HG02973 (cell line): ENCODE measurements around the gene MAGI1.

Experiments used
- ATAC-seq: cut with Tn5 transposase; IDR thresholded peaks from one replicate; pipeline ENCODE4 v1.9.1; 2021; ENCODE audit warnings: moderate library complexity; ENCODE audit not compliant: unreplicated experiment

MAGI1 gene

GRCh38 chr3:65478551-65479500, 559.9 kb downstream of the MAGI1 start:
- ATAC-seq: no peak

- ATAC-seq: no peak
Measured at GRCh38 chr3:65473736-65474135, 565.0 kb downstream of the MAGI1 start.

GRCh38 chr3:65472501-65472900, 566.2 kb downstream of the MAGI1 start:
- ATAC-seq: no peak

DNA sequence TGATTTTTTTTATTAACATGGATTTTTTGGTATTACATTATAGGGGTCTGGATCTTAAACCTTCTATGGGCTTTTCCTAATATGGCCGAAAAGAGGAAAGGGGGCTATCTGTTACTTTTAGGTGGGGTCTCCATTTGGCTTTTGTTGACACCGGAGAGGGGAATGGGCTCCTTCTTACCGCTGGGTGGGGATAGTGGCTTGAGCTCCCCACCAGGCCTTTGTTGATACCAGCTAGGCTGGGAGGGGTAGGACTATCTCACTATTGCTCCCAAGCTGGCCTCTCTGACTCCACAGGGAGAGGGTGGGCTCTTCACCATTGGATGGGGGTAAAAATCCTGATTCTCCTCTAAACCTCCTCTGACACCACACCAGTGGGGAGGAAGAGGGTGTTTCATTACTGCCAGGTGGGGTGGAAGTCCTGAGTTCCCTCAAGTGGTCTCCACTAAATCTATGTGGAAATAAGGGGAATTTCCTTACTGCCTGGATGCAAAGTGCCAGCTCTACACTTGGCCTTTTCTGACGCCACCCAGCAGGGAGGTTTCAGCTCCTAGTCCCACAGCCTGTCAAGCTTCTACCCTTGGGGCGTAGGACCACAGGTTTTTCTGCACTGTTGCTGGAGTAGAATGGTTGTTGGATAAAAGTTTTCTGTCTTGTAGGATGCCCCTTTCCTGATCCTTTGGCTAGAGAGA, 572.3 kb downstream of the MAGI1 start:
- ATAC-seq: no peak

GRCh38 chr3:65449841-65450428, 588.8 kb downstream of the MAGI1 start:
- no peak for ATAC-seq

DNA sequence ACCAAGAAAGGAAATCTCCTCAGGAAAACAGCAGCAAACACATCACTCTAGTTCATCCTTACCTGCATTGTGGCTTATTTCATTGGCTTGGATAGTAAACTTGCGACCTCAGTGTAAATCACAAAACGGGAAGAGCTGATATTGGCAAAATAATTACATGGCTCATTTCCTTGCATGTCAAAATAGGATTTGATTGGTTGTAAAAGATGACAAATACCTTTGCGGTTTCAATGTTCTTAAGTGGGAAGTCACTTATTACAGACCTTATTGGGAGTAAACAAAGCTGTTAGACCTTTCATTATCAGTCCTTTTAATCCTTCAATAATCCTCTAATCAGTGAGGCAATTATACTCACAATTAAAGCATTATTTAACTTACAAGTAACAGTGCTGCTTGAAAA, 590.6 kb downstream of the MAGI1 start:
- ATAC-seq: no peak

DNA sequence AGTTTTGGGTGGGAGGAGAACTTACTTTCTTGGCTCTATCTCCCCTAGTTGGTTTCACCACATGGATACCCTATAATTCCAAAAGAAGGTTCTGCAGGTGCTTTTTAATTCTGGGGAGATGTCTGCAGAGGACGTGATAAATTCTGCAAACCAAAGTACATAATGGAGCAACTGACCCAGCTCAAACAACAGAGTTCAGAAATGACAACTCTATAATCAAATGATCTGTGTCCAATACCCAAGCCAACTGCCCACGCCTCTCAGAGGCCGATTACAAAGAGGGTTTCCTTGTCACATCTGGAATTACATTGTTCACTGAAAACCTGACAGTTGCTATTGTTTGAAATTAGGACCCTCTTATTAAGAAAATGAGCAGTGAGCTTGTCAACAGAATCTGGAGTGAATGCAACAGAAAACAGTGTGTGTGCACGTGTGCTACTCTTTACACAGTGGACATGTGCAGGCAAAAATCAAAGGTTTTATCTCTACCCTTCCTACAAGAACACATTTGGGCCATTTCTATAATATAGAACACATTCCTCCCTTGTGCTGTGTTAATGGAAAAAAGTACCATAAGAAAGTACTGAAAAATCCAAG, 593.0 kb downstream of the MAGI1 start:
- ATAC-seq: no peak

DNA sequence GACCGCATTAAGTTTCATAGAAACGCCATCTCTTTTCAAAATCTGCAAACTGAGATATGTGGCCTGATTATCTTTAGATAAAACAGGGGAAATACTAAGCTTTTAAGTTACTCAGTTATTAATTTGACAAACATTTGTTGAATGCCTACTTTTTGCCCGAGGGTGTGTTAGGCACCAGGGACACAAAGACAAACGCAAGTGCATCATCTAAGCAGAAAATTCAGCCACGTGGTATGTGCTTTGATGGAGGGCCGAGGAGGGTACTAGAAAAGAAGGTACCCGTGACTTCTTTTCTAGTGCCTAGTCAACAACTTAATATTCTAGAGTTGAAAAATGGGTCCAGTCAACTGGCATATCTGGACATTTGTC, 594.3 kb downstream of the MAGI1 start:
- ATAC-seq: no peak

DNA sequence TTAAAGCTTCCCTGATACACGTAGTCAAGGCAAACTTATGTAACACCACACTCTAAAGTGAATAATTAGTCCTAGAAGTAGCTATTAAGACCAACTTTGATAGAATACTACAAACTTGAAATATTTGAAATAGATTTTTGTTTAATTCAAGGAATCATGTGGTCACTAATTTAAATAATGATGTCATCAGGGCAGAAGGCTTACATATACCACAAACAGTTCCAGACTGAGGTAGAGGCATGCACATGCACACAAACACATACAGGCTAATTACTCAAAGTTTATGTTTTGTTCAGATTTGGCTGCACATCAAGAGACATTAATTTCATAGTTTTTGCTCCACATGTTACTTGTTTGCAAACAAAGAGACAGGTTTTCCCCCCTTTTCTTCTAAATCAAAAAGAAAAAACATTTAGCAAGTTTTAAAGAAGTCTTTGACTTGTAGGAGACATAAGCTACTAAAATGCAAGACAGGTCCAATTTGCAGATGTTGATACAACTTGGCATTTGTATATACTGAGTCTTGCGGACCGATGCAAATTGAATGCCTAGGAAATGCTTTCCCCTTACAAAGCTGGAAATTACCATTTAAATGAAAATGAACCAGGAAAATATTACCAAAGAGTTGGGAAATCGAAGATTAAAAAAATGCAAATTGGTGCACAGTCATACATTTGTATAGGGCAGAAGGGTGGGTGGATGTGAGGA, 594.8 kb downstream of the MAGI1 start:
- no peak for ATAC-seq

GRCh38 chr3:65439641-65440284, 599.0 kb downstream of the MAGI1 start:
- ATAC-seq: no peak

DNA sequence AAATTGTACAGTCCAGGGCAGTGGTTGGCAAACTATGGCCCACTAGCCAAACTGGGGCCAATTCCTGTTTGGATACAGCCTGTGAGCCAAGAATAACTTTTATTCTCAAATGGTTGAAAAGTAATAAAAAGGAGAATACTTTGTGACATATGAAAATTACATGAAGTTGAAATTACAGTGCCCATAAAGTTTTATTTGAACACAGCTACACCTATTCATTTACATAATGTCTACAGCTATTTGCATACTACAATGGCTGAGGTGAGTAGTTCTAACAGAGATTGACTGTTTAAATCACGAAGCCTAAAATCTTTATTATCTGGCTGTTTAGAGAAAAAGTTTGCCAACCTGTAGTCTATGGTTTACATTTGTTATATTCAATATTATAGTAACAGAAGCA, 600.1 kb downstream of the MAGI1 start:
- ATAC-seq: no peak

DNA sequence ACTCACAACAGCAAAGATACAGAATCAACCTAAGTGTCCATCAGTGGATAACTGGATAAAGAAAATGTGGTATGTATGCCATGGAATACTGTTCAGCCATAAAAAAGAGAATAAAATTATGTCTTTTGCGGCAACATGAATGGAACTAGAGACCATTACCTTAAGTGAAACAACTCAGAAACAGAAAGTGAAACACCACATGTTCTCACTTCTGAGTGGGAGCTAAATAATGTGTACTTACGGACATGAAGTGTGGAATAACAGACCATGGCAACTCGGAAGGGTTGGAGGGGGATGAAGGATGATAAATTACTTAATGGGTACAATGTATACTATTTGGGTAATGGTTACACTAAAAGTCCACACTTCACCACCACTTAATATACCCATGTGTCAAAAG, 600.6 kb downstream of the MAGI1 start:
- no peak for ATAC-seq

DNA sequence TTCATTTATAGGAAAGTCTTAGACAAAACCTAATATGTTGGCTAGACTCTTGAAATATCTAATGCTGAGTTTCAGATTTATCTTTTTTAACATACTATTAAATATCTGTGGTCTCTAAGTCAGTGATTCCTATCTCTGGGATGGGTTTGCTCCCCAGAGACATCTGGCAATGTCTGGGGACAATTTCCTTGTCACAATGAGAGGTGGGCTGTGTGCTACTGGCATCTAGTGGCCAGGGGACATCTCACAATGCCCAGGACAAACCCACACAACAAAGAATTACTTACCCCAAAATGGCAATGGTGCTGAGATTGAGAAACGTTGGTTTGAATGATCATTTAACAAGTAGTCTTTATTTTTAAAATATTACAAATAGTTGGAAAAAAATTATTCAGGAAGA, 602.1 kb downstream of the MAGI1 start:
- no peak for ATAC-seq

DNA sequence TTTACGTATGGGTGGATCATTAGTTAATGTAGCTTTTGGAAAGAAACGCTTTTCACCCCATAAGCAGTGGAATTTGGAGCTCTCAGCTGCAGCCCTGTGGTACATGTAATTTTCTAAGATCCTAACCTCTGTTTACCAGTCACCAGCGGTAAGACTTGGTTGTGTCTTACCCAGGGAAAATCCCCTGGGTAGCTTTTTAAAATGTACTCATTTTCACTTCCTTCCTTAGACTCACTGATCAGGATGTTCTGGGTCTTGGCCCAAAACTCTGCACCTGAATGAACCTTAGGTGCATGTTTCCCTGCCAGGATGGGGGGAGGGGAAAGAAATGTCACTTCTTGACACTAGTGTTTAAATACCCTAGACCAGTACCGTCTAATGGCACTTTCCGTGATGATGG, 605.2 kb downstream of the MAGI1 start:
- ATAC-seq: no peak

GRCh38 chr3:65432388-65433003, 606.2 kb downstream of the MAGI1 start:
- ATAC-seq: no peak

GRCh38 chr3:65425880-65426279, 612.8 kb downstream of the MAGI1 start:
- ATAC-seq: no peak

DNA sequence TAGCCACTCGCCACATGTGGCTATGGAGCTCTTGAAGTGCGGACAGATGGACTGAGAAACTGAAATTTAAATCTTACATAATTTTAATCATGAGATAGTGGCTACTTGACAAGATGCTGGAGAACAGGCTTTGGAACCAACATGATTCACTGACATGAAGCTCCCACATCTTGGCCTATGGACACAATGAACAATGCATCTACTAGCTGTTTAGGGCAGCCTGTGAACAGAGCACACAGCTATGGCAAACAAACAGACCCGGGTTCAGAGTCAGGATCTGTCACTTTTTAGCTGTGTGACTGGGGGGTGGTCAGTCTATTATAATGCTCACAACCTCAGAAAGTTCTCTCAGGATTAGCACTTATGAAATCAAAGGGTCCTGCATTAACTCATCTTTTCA, 616.6 kb downstream of the MAGI1 start:
- no peak for ATAC-seq

GRCh38 chr3:65419233-65419632, 619.5 kb downstream of the MAGI1 start:
- no peak for ATAC-seq

- ATAC-seq: no peak
Measured at GRCh38 chr3:65413891-65414290, 624.8 kb downstream of the MAGI1 start.

GRCh38 chr3:65412588-65412987, 626.1 kb downstream of the MAGI1 start:
- no peak for ATAC-seq
